A549 (cell line): ENCODE data around the gene ACAD10. TPM values are rescaled to one million over a fixed set of nuclear protein-coding genes. Genes with fewer than 3 reads are reported as not detected.

ENCODE experiments used
- ATAC-seq, 2 experiments: fragments of 200-7000 bp in 1 of 2; fragments of >200 bp in 1 of 2; cut with Nextera tagmentation in 1 of 2; cut with Tn5 transposase in 1 of 2; 3 replicates each; pipeline versions ENCODE4 v1.8.0 to v1.9.1; 2018 to 2020; ENCODE audit warnings: mild to moderate bottlenecking in 1 of 2, moderate library complexity in 1 of 2
- CTCF ChIA-PET: fragments of 300-600 bp; sonication (Branson Sonifier 250); formaldehyde crosslinking; extraction: SDS; loops from one replicate; lab custom pipeline; 2021; ENCODE audit warnings: antibody characterized with exemption, inconsistent platforms; lab: Yijun Ruan, JAX
- POLR2A ChIA-PET: fragments of 350-600 bp; formaldehyde crosslinking; extraction: SDS; loops from one replicate; lab custom pipeline; 2021; ENCODE audit warnings: antibody characterized with exemption, inconsistent platforms; lab: Yijun Ruan, JAX
- DNase-seq, 2 experiments: peaks; one replicate each; pipeline versions ENCODE4 v3.0.0 to v3.0.0-alpha.2; 2011 to 2016; ENCODE audit warnings: low read depth in 1 of 2, low spot score in 1 of 2
- FAIRE-seq: peaks from 2 replicates; lab custom pipeline; 2011; peaks lifted over from hg19 to GRCh38; lab: Jason Lieb, UNC
- H3K27ac ChIP-seq, 2 experiments: fragments of >200 bp; sonication (Bioruptor Twin); formaldehyde crosslinking; 3 replicates each; pipeline ENCODE4 v1.5.1; 2016 to 2017
- H3K4me1 ChIP-seq: fragments of >200 bp; sonication (Bioruptor Twin); formaldehyde crosslinking; 3 replicates; pipeline ENCODE4 v1.6.1; 2016
- H3K4me2 ChIP-seq: fragments of >200 bp; sonication (Bioruptor Twin); formaldehyde crosslinking; 3 replicates; pipeline ENCODE4 v1.6.1; 2016
- H3K4me3 ChIP-seq: fragments of >200 bp; sonication (Bioruptor Twin); formaldehyde crosslinking; 3 replicates; pipeline ENCODE4 v1.5.1; 2016
- H3K9me3 ChIP-seq: fragments of >200 bp; sonication (Bioruptor Twin); formaldehyde crosslinking; 3 replicates; pipeline ENCODE4 v1.6.1; 2016
- CEBPB ChIP-seq, 2 experiments: fragments of >200 bp in 1 of 2; sonication (Bioruptor Twin) in 1 of 2; formaldehyde crosslinking in 1 of 2; IDR thresholded peaks; 2 replicates each; pipeline ENCODE4 v1.6.1; 2012 to 2016
- CHD2 ChIP-seq: fragments of 150-350 bp; IDR thresholded peaks from 2 replicates; pipeline ENCODE4 v1.6.1; 2014; ENCODE audit warnings: low read length; ENCODE audit not compliant: partially characterized antibody
- CHD4 ChIP-seq: fragments of 200-600 bp; sonication (generic); IDR thresholded peaks from 2 replicates; pipeline ENCODE4 v1.6.1; 2016; ENCODE audit warnings: antibody characterized with exemption, mild to moderate bottlenecking, borderline replicate concordance
- EHMT2 ChIP-seq: fragments of 200-600 bp; sonication (generic); IDR thresholded peaks from 2 replicates; pipeline ENCODE4 v1.6.1; 2016; ENCODE audit warnings: antibody characterized with exemption, low read depth, mild to moderate bottlenecking, moderate library complexity
- FOSB ChIP-seq: fragments of 250-450 bp; sonication (Bioruptor Pico); IDR thresholded peaks from 2 replicates; pipeline ENCODE4 v1.5.0; 2020; ENCODE audit warnings: mild to moderate bottlenecking, moderate library complexity
- FOXS1 ChIP-seq: fragments of 250-450 bp; sonication (Bioruptor Pico); IDR thresholded peaks from 2 replicates; pipeline ENCODE4 v1.5.0; 2020; ENCODE audit warnings: mild to moderate bottlenecking, moderate library complexity
- GATA3 ChIP-seq: IDR thresholded peaks from 2 replicates; pipeline ENCODE4 v1.6.1; 2012; ENCODE audit warnings: borderline replicate concordance
- HDAC2 ChIP-seq: fragments of 200-600 bp; sonication (generic); IDR thresholded peaks from 2 replicates; pipeline ENCODE4 v1.6.1; 2016
- HOXA7 ChIP-seq: fragments of 250-450 bp; sonication (Bioruptor Pico); IDR thresholded peaks from 2 replicates; pipeline ENCODE4 v1.5.0; 2020; ENCODE audit warnings: mild to moderate bottlenecking, moderate library complexity
- JUNB ChIP-seq: fragments of >200 bp; sonication (Bioruptor Twin); formaldehyde crosslinking; IDR thresholded peaks from 2 replicates; pipeline ENCODE4 v1.6.1; 2016
- KDM1A ChIP-seq: fragments of 200-600 bp; sonication (generic); IDR thresholded peaks from 2 replicates; pipeline ENCODE4 v1.6.1; 2016; ENCODE audit warnings: low read depth, mild to moderate bottlenecking
- NPAS2 ChIP-seq: fragments of 250-450 bp; sonication (Bioruptor Pico); IDR thresholded peaks from 2 replicates; pipeline ENCODE4 v1.8.0; 2022; ENCODE audit warnings: mild to moderate bottlenecking, moderate library complexity, borderline replicate concordance
- RARB ChIP-seq: fragments of 250-450 bp; sonication (Bioruptor Pico); IDR thresholded peaks from 2 replicates; pipeline ENCODE4 v1.8.0; 2021; ENCODE audit warnings: mild to moderate bottlenecking, moderate library complexity
- RCOR1 ChIP-seq: fragments of 150-350 bp; IDR thresholded peaks from 2 replicates; pipeline ENCODE4 v1.6.1; 2014; ENCODE audit warnings: antibody characterized with exemption, low read length, low read depth
- RFX5 ChIP-seq: fragments of 450-650 bp; IDR thresholded peaks from 2 replicates; pipeline ENCODE4 v1.7.1; 2014; ENCODE audit warnings: antibody characterized with exemption, mild to moderate bottlenecking, moderate library complexity
- SREBF2 ChIP-seq: fragments of 450-650 bp; IDR thresholded peaks from 2 replicates; pipeline ENCODE4 v1.6.1; 2014; ENCODE audit warnings: mild to moderate bottlenecking, moderate library complexity
- TP53 ChIP-seq: fragments of 250-450 bp; sonication (Bioruptor Pico); IDR thresholded peaks from 2 replicates; pipeline ENCODE4 v1.5.0; 2021; ENCODE audit warnings: mild to moderate bottlenecking, moderate library complexity
- ZC3H11A ChIP-seq: fragments of 450-650 bp; IDR thresholded peaks from 2 replicates; pipeline ENCODE4 v1.6.1; 2014; ENCODE audit warnings: antibody characterized with exemption, mild to moderate bottlenecking
- ZSCAN20 ChIP-seq: fragments of 250-450 bp; sonication (Bioruptor Pico); IDR thresholded peaks from 2 replicates; pipeline ENCODE4 v1.8.0; 2022; ENCODE audit warnings: mild to moderate bottlenecking, moderate library complexity
- WGBS: methylation state at CpG from one replicate; pipeline ENCODE4 v1.1.6; 2017; ENCODE audit errors: missing lambda C conversion rate; 5-methylcytosine and 5-hydroxymethylcytosine counted together
- polyA plus RNA-seq, 4 experiments: library from polyadenylated mRNA; depleted of rRNA in 3 of 4; stranded (reverse); fragments of >200 nt; fragmentation: RNase III in 1 of 4; extraction: RNeasy Plus Mini Kit Qiagen cat#74134 plus additional on column Dnase treatment in 1 of 4; gene quantifications; 2 replicates in 3 of 4; 3 replicates in 1 of 4; pipeline ENCODE4 v1.2.3, GENCODE V29; 2011 to 2017
- TF ChIP-seq, protein P1 (sequence below): fragments of >200 bp; sonication (Bioruptor Twin); formaldehyde crosslinking; IDR thresholded peaks from 3 replicates; pipeline ENCODE4 v1.6.1; 2016
- TF ChIP-seq, protein P2 (sequence below): fragments of 250-450 bp; sonication (Bioruptor Pico); IDR thresholded peaks from 2 replicates; pipeline ENCODE4 v1.5.0; 2021; ENCODE audit warnings: mild to moderate bottlenecking, moderate library complexity, borderline replicate concordance
- TF ChIP-seq, protein P3 (sequence below): fragments of >200 bp; sonication (Bioruptor Twin); formaldehyde crosslinking; IDR thresholded peaks from 3 replicates; pipeline ENCODE4 v1.5.1; 2016
- TF ChIP-seq, protein P4 (sequence below): IDR thresholded peaks from 2 replicates; pipeline ENCODE4 v1.6.1; 2012

The ACAD10 gene
- polyA plus RNA-seq, 2 of the 4 experiments (the other 2 are of a cell fraction), result 15.1 to 22.0 TPM

DNA sequence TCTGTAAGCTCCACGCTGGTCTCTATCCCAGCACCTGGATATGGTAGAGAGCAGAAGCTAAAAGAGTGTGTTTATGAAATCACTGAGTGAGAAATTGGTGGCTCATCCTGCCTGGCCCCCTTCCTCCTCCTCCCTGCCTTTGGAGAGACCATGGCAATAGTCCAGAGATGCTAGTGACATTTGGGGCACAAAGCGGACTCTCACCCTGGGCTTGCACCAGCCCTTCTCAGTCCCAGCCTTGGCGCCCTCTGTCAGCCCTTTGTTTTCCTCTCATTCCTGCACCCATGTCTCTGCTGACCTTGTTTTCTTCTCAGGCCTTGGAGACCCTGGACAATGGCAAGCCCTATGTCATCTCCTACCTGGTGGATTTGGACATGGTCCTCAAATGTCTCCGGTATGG is 99.1 kb downstream of the ACAD10 start:
- ChIA-PET CTCF (interaction anchor here (0.6 to 2.1 kb wide), 4 partner anchors 24 to 1221 kb away, joined by 3 to 12 read pairs (median 4); no protein-coding TSS in a partner anchor), POLR2A (no interaction called here)
- H3K27ac ChIP-seq, result no peak overlapping the region
- WGBS, result 97% methylated on average over 4 of the region's 4 CpGs
- peaks cover 10% of the 10 kb centered on the region; the same call in 2 of the 3 replicates for H3K9me3 ChIP-seq
- TF ChIP-seq, protein P1, sequence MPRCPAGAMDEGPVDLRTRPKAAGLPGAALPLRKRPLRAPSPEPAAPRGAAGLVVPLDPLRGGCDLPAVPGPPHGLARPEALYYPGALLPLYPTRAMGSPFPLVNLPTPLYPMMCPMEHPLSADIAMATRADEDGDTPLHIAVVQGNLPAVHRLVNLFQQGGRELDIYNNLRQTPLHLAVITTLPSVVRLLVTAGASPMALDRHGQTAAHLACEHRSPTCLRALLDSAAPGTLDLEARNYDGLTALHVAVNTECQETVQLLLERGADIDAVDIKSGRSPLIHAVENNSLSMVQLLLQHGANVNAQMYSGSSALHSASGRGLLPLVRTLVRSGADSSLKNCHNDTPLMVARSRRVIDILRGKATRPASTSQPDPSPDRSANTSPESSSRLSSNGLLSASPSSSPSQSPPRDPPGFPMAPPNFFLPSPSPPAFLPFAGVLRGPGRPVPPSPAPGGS, result no peak
- no peak for TF ChIP-seq RARB (CRISPR knock-in tag)
- TF ChIP-seq HDAC2, result no peak
- TF ChIP-seq, protein P2, sequence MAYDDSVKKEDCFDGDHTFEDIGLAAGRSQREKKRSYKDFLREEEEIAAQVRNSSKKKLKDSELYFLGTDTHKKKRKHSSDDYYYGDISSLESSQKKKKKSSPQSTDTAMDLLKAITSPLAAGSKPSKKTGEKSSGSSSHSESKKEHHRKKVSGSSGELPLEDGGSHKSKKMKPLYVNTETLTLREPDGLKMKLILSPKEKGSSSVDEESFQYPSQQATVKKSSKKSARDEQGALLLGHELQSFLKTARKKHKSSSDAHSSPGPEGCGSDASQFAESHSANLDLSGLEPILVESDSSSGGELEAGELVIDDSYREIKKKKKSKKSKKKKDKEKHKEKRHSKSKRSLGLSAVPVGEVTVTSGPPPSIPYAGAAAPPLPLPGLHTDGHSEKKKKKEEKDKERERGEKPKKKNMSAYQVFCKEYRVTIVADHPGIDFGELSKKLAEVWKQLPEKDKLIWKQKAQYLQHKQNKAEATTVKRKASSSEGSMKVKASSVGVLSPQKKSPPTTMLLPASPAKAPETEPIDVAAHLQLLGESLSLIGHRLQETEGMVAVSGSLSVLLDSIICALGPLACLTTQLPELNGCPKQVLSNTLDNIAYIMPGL (CRISPR knock-in tag), result no peak
- no peak for TF ChIP-seq CHD4
- no peak for TF ChIP-seq CEBPB (IDR thresholded peaks at IDR 0.05)
- TF ChIP-seq ZC3H11A, result no peak
- TF ChIP-seq SREBF2, result no peak
- TF ChIP-seq, protein P3, sequence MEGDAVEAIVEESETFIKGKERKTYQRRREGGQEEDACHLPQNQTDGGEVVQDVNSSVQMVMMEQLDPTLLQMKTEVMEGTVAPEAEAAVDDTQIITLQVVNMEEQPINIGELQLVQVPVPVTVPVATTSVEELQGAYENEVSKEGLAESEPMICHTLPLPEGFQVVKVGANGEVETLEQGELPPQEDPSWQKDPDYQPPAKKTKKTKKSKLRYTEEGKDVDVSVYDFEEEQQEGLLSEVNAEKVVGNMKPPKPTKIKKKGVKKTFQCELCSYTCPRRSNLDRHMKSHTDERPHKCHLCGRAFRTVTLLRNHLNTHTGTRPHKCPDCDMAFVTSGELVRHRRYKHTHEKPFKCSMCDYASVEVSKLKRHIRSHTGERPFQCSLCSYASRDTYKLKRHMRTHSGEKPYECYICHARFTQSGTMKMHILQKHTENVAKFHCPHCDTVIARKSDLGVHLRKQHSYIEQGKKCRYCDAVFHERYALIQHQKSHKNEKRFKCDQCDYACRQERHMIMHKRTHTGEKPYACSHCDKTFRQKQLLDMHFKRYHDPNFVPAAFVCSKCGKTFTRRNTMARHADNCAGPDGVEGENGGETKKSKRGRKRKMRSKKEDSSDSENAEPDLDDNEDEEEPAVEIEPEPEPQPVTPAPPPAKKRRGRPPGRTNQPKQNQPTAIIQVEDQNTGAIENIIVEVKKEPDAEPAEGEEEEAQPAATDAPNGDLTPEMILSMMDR, result no peak
- no peak for TF ChIP-seq FOSB (CRISPR knock-in tag)
- no peak for TF ChIP-seq NPAS2
- TF ChIP-seq ZSCAN20 (CRISPR knock-in tag), result no peak
- TF ChIP-seq EHMT2, result no peak
- no peak for TF ChIP-seq TP53
- TF ChIP-seq RFX5, result no peak
- no peak for TF ChIP-seq KDM1A
- no peak for TF ChIP-seq GATA3
- TF ChIP-seq HOXA7, result no peak
- no peak overlapping the region for H3K4me2 ChIP-seq
- peaks cover 27% of the 10 kb centered on the region for H3K4me1 ChIP-seq
- DNase-seq (no peak), ATAC-seq (no peak), FAIRE-seq (no peak)
- no peak overlapping the region for H3K4me3 ChIP-seq

DNA sequence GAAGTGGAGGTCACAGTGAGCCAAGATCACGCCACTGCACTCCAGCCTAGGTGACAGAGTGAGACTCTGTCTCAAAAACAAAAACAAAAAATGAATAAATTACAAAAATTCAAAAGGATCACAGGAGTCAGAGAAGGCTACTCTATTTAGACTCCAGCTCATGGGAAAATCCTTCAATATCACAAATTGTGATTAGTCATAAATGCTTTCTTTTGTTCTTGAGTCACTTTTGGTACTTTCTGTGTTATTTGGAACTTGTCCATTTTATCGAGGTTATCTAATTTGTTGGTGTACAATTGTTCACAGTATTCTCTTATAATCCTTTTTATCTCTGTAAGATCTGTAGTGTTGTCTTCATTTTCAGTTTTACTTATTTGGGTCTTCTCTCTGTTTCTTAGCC is 99.8 kb downstream of the ACAD10 start:
- CTCF ChIA-PET, result interaction anchor here (0.7 to 2.1 kb wide), 3 partner anchors 22 to 140 kb away, joined by 3 to 12 read pairs (median 3); no protein-coding TSS in a partner anchor
- Histone ChIP-seq H3K4me3 (no peak overlapping the region), H3K9me3 (peaks cover 10% of the 10 kb centered on the region; the same call in 2 of the 3 replicates), H3K4me2 (no peak overlapping the region), H3K27ac (no peak overlapping the region), H3K4me1 (peaks cover 24% of the 10 kb centered on the region)
- WGBS, result 65% methylated on average over 2 of the region's 2 CpGs
- DNase-seq, result no peak
- FAIRE-seq, result no peak
- no peak for TF ChIP-seq RCOR1
- TF ChIP-seq FOXS1 (CRISPR knock-in tag), result no peak
- no peak for TF ChIP-seq GATA3
- TF ChIP-seq JUNB, result no peak
- TF ChIP-seq, protein P4, sequence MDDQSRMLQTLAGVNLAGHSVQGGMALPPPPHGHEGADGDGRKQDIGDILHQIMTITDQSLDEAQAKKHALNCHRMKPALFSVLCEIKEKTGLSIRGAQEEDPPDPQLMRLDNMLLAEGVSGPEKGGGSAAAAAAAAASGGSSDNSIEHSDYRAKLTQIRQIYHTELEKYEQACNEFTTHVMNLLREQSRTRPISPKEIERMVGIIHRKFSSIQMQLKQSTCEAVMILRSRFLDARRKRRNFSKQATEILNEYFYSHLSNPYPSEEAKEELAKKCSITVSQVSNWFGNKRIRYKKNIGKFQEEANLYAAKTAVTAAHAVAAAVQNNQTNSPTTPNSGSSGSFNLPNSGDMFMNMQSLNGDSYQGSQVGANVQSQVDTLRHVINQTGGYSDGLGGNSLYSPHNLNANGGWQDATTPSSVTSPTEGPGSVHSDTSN, result no peak
- TF ChIP-seq CHD2, result no peak
- TF ChIP-seq RFX5, result no peak
- POLR2A ChIA-PET, result no interaction called here
- no peak for ATAC-seq
